ENCODE measurements around the gene SDK1. TPM values are rescaled to one million over a fixed set of nuclear protein-coding genes. Genes with fewer than 3 reads are reported as not detected.

Gene SDK1
- polyA plus RNA-seq, 2 of the 4 experiments (the other 2 are of a cell fraction) = 0.12 to 0.28 TPM

GRCh38 chr7:3267966-3268690 lies 32.9 kb upstream of the SDK1 start:
- Histone ChIP-seq H3K4me2 (peak overlapping the region; percentile 60), H3K4me3 (no peak overlapping the region), H3K27ac (peak overlapping the region; percentile 57 to 61; a peak in 5 of 6 replicates), H3K4me1 (peaks cover 21% of the 10 kb centered on the region), H3K9me3 (no peaks in the 10 kb centered on the region)
- ChIA-PET POLR2A (no interaction called here), CTCF (interaction anchor here (0.9 to 1.7 kb wide), 3 partner anchors 11 to 381 kb away, joined by 3 read pairs; no protein-coding TSS in a partner anchor)
- ATAC-seq = peak; percentile 89 to 94
- 14% methylated on average over 9 of the region's 9 CpGs for WGBS (ENCODE audit: missing lambda C conversion rate)
- TF ChIP-seq USF2 (IDR thresholded peaks at IDR 0.05) (no peak), KDM1A (IDR thresholded peaks at IDR 0.05; ENCODE audit: low read depth) (no peak), E2F6 (IDR thresholded peaks at IDR 0.05; ENCODE audit: borderline replicate concordance, low read depth) (no peak), HOXA7 (CRISPR knock-in tag; IDR thresholded peaks at IDR 0.05) (no peak), PBX3 (IDR thresholded peaks at IDR 0.05) (peak; percentile 82), MAX (IDR thresholded peaks at IDR 0.05) (peak; percentile 59; the same call in 1 of the 2 replicates), MYC (IDR thresholded peaks at IDR 0.05; ENCODE audit: borderline replicate concordance, low read length) (0 out of 2 replicates have a peak, but pooled peaks have one; percentile 29), JUN (IDR thresholded peaks at IDR 0.05) (peak; percentile 57 to 60; a peak in 2 of 5 replicates), MAZ (IDR thresholded peaks at IDR 0.05; ENCODE audit: borderline replicate concordance, low read depth, low read length) (no peak), MAFK (IDR thresholded peaks at IDR 0.05; ENCODE audit: partially characterized antibody) (peak; percentile 45), GATA3 (IDR thresholded peaks at IDR 0.05; ENCODE audit: borderline replicate concordance) (peak; percentile 81; the same call in 1 of the 2 replicates), TFCP2L1 (CRISPR knock-in tag; IDR thresholded peaks at IDR 0.05) (no peak), JUNB (IDR thresholded peaks at IDR 0.05) (peak; percentile 91), FOSL2 (IDR thresholded peaks at IDR 0.05) (peak; percentile 92), FOSL2 (CRISPR knock-in tag; IDR thresholded peaks at IDR 0.05) (peak; percentile 92)
- DNase-seq (ENCODE audit: low read depth in 1 of 2, low spot score in 1 of 2) = peak; percentile 57 to 82
- FAIRE-seq = peak; percentile 89

- no peaks in the 10 kb centered on the region for H3K9me3 ChIP-seq
- H3K4me2 ChIP-seq = no peak overlapping the region
- no peak for ATAC-seq
- no peak for DNase-seq (ENCODE audit: low read depth in 1 of 2, low spot score in 1 of 2)
- no peak overlapping the region for H3K4me3 ChIP-seq
- POLR2A ChIA-PET = no interaction called here
- H3K4me1 ChIP-seq = peaks cover 28% of the 10 kb centered on the region
- H3K27ac ChIP-seq = no peak overlapping the region
- CTCF ChIA-PET = interaction anchor here (1.0 kb wide), 1 partner anchor 31 kb away, joined by 4 read pairs; the partner anchor contains the start of gene SDK1
- peak; percentile 18 for FAIRE-seq
- TF ChIP-seq GATA3 (IDR thresholded peaks at IDR 0.05; ENCODE audit: borderline replicate concordance) (no peak), CHD2 (IDR thresholded peaks at IDR 0.05; ENCODE audit: low read length, partially characterized antibody) (no peak), NR3C1 (IDR thresholded peaks at IDR 0.05) (no peak), PBX3 (IDR thresholded peaks at IDR 0.05) (no peak), HDAC2 (IDR thresholded peaks at IDR 0.05) (no peak), CTCF (IDR thresholded peaks at IDR 0.05) (no peak), ZC3H11A (IDR thresholded peaks at IDR 0.05) (no peak), ZNF302 (CRISPR knock-in tag; IDR thresholded peaks at IDR 0.05) (no peak), SMC3 (IDR thresholded peaks at IDR 0.05) (no peak), HES2 (IDR thresholded peaks at IDR 0.05) (no peak), BCL3 (IDR thresholded peaks at IDR 0.05) (no peak), MAX (IDR thresholded peaks at IDR 0.05) (no peak), ATOH8 (CRISPR knock-in tag; IDR thresholded peaks at IDR 0.05; ENCODE audit: low read depth) (no peak), NFE2L2 (conservative IDR thresholded peaks at IDR 0.05; ENCODE audit: low read length) (no peak), RARB (CRISPR knock-in tag; IDR thresholded peaks at IDR 0.05) (no peak)
These were observed 30.7 kb upstream of the SDK1 start for GRCh38 chr7:3270362-3270761.

Data from A549 (cell line).